Endodermal cell (in vitro differentiated cells): ENCODE results near the gene CMA1. TPM values are rescaled to one million over a fixed set of nuclear protein-coding genes. Genes with fewer than 3 reads are reported as not detected.
"Not testable (repeated sequence)": the region's sequence is repeated elsewhere in the genome, so short reads cannot be mapped to it uniquely, and the experiment has no call there.

Experiments
- DNase-seq: peaks from one replicate; pipeline ENCODE4 v3.0.0-alpha.2; 2017
- H3K27ac ChIP-seq: 2 replicates; pipeline ENCODE4 v1.5.1; 2013; ENCODE audit warnings: mild to moderate bottlenecking, low read depth, low read length, moderate library complexity
- H3K27me3 ChIP-seq: 2 replicates; pipeline ENCODE4 v1.6.1; 2013; ENCODE audit warnings: mild to moderate bottlenecking, low read length, moderate library complexity; ENCODE audit not compliant: insufficient read depth, control insufficient read depth, poor library complexity, severe bottlenecking
- H3K36me3 ChIP-seq: 2 replicates; pipeline ENCODE4 v1.7.0; 2013; ENCODE audit warnings: mild to moderate bottlenecking, low read length, moderate library complexity; ENCODE audit not compliant: control insufficient read depth, insufficient read depth
- H3K4me1 ChIP-seq: one replicate; pipeline ENCODE4 v1.7.0; 2013; ENCODE audit warnings: low read length; ENCODE audit not compliant: control insufficient read depth, insufficient read depth
- H3K4me3 ChIP-seq: 2 replicates; pipeline ENCODE4 v1.5.1; 2013; ENCODE audit warnings: mild to moderate bottlenecking, low read length, moderate library complexity
- H3K9ac ChIP-seq: 2 replicates; pipeline ENCODE4 v1.6.1; 2013; ENCODE audit warnings: mild to moderate bottlenecking, low read length, moderate library complexity; ENCODE audit not compliant: poor library complexity, severe bottlenecking; ENCODE audit errors: extremely low read depth
- H3K9me3 ChIP-seq: 2 replicates; pipeline ENCODE4 v1.6.1; 2013; ENCODE audit warnings: mild to moderate bottlenecking, low read length, moderate library complexity; ENCODE audit not compliant: control insufficient read depth
- H3K27ac Mint-ChIP-seq: 2 replicates; pipeline ENCODE4 v1.8.0; 2020; ENCODE audit warnings: mixed read lengths
- H3K27me3 Mint-ChIP-seq: 2 replicates; pipeline ENCODE4 v1.8.0; 2021; ENCODE audit warnings: mild to moderate bottlenecking, mixed read lengths; ENCODE audit not compliant: insufficient read depth
- H3K36me3 Mint-ChIP-seq: 2 replicates; pipeline ENCODE4 v1.8.0; 2020; ENCODE audit warnings: low read depth, mixed read lengths
- H3K4me1 Mint-ChIP-seq: 2 replicates; pipeline ENCODE4 v1.8.0; 2020; ENCODE audit warnings: mixed read lengths
- H3K4me3 Mint-ChIP-seq: 2 replicates; pipeline ENCODE4 v1.8.0; 2020; ENCODE audit warnings: mild to moderate bottlenecking, moderate library complexity, mixed read lengths
- H3K9me3 Mint-ChIP-seq: 2 replicates; pipeline ENCODE4 v1.8.0; 2020; ENCODE audit warnings: mild to moderate bottlenecking, mixed read lengths
- WGBS, 2 experiments: methylation state at CpG; one replicate each; pipeline versions ENCODE4 v1.1.5 to v1.1.7; 2013; ENCODE audit warnings: missing lambda C conversion rate in 2 of 2, mixed read lengths in 1 of 2; ENCODE audit not compliant: insufficient coverage in 1 of 2, insufficient read length in 1 of 2; 5-methylcytosine and 5-hydroxymethylcytosine counted together
- total RNA-seq, 2 donors: library from RNA; stranded (reverse); fragmentation: NEBNext Ultra II Directional in 1 of 2; extraction: Animal tissue kit (Norgen Biotek cat#: 25700) in 1 of 2; gene quantifications; 2 replicates in 1 of 2; 3 replicates in 1 of 2; pipeline ENCODE4 v1.2.1, GENCODE V29; 2021
- TF ChIP-seq, protein P1 (sequence below): fragments of 200-600 bp; sonication (generic); conservative IDR thresholded peaks from 2 replicates; pipeline ENCODE4 v1.5.0; 2021; ENCODE audit warnings: antibody characterized with exemption, mild to moderate bottlenecking

CMA1 gene
- total RNA-seq, 2 donors from 2014 or later = not detected

- Mint-ChIP-seq H3K27ac (no peak overlapping the region), H3K36me3 (no peaks in the 10 kb centered on the region), H3K9me3 (no peaks in the 10 kb centered on the region), H3K27me3 (peaks cover 7% of the 10 kb centered on the region), H3K4me1 (no peaks in the 10 kb centered on the region), H3K4me3 (no peak overlapping the region)
- TF ChIP-seq, protein P1, sequence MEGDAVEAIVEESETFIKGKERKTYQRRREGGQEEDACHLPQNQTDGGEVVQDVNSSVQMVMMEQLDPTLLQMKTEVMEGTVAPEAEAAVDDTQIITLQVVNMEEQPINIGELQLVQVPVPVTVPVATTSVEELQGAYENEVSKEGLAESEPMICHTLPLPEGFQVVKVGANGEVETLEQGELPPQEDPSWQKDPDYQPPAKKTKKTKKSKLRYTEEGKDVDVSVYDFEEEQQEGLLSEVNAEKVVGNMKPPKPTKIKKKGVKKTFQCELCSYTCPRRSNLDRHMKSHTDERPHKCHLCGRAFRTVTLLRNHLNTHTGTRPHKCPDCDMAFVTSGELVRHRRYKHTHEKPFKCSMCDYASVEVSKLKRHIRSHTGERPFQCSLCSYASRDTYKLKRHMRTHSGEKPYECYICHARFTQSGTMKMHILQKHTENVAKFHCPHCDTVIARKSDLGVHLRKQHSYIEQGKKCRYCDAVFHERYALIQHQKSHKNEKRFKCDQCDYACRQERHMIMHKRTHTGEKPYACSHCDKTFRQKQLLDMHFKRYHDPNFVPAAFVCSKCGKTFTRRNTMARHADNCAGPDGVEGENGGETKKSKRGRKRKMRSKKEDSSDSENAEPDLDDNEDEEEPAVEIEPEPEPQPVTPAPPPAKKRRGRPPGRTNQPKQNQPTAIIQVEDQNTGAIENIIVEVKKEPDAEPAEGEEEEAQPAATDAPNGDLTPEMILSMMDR = no peak
- Histone ChIP-seq H3K4me1 (peaks cover 3% of the 10 kb centered on the region), H3K4me3 (no peak overlapping the region), H3K27me3 (peaks cover 21% of the 10 kb centered on the region), H3K9me3 (no peaks in the 10 kb centered on the region), H3K9ac (no peak overlapping the region), H3K36me3 (no peaks in the 10 kb centered on the region), H3K27ac (no peak overlapping the region)
- WGBS, 2 experiments = 86 to 94% methylated on average over 2 to 6 of the region's 6 CpGs
- no peak for DNase-seq
Measured at GRCh38 chr14:24506443-24506842, 1.6 kb downstream of the CMA1 start.

DNA sequence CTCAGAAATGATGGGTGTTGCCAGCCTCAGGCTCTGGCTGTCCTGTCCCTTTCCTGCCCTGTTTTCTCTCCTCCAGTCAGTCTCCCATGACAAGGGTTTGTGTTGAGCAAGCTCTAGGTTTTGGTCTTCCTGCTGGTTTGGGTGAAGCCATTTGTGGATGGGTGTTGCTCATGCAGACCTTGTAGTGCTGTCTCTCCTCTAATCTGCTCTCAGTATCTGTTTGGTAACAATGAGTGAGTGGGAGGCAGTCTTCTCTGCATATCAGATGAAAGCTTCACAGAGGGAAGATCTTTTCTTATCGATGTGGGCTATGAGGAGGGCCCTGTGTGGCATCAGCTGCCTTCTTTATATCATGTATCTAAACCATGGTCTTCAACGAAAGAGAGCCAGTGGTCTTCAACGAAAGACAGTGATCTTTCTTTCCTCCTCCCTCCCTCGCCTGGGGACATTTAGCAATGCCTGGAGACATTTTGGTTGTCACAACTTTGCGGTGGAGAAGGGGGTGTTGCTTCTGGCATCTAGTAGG is 3.6 kb downstream of the CMA1 start:
- Histone ChIP-seq H3K27ac (no peak overlapping the region), H3K4me3 (no peak overlapping the region), H3K4me1 (peaks cover 3% of the 10 kb centered on the region), H3K9ac (no peak overlapping the region), H3K9me3 (no peaks in the 10 kb centered on the region), H3K27me3 (peaks cover 5% of the 10 kb centered on the region), H3K36me3 (no peaks in the 10 kb centered on the region)
- no peaks in the 10 kb centered on the region for H3K9me3 Mint-ChIP-seq
- H3K4me1 Mint-ChIP-seq = no peaks in the 10 kb centered on the region
- H3K27me3 Mint-ChIP-seq = peaks cover 8% of the 10 kb centered on the region
- no peak for DNase-seq
- H3K36me3 Mint-ChIP-seq = no peaks in the 10 kb centered on the region
- 67 to 85% methylated on average over 1 to 5 of the region's 5 CpGs for WGBS, 2 experiments
- H3K4me3 Mint-ChIP-seq = no peak overlapping the region
- TF ChIP-seq, protein P1 = no peak
- no peak overlapping the region for H3K27ac Mint-ChIP-seq

DNA sequence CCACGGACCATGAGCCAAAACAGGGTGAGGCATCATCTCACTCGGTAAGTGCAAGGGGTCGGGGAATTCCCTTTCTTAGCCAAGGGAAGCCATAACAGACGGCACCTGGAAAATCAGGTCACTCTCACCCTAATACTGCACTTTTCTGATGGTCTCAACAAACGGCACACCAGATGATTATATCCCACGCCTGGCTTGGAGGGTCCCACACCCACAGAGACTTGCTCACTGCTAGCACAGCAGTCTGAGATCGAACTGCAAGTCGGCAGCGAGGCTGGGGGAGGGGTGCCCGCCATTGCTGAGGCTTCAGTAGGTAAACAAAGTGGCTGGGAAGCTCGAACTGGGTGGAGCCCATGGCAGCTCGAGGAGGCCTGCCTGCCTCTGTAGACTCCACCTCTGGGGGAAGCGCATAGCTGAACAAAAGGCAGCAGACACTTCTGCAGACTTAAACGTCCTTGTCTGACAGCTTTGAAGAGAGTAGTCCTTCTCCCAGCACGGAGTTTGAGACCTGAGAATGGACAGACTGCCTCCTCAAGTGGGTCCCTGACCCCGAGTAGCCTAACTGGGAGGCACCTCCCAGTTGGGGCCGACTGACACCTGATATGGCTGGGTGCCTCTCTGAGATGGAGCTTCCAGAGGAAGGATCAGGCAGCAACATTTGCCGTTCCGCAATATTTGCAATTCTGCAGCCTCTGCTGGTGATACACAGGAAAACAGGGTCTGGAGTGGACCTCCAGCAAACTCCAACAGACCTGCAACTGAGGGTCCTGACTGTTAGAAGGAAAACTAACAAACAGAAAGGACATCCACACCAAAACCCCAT is 16.3 kb downstream of the CMA1 start:
- H3K4me1 Mint-ChIP-seq, H3K4me3 ChIP-seq, H3K27me3 ChIP-seq, H3K9me3 ChIP-seq, H3K9ac ChIP-seq, H3K27ac Mint-ChIP-seq, H3K27ac ChIP-seq, DNase-seq, H3K36me3 ChIP-seq, H3K4me1 ChIP-seq, H3K4me3 Mint-ChIP-seq, H3K36me3 Mint-ChIP-seq: not testable (repeated sequence)
- Mint-ChIP-seq H3K27me3 (peaks cover 12% of the 10 kb centered on the region), H3K9me3 (peaks cover 32% of the 10 kb centered on the region)
- 71 to 76% methylated on average over 9 to 19 of the region's 19 CpGs for WGBS, 2 experiments
